Activated CD8-positive, alpha-beta T cell treated with anti-CD3 and anti-CD28 coated beads for 36 hours (primary cell): ENCODE measurements around the gene ZNF384. TPM values are rescaled to one million over a fixed set of nuclear protein-coding genes. Genes with fewer than 3 reads are reported as not detected.

Source experiments
- ATAC-seq: fragments of 200-7000 bp; cut with Tn5 transposase; one replicate; pipeline ENCODE4 v1.10.0; 2021; ENCODE audit warnings: mild to moderate bottlenecking, moderate library complexity
- CTCF ChIA-PET: fragments of 350-600 bp; sonication (Branson Sonifier 250); formaldehyde crosslinking; loops from one replicate; lab custom pipeline; 2021; ENCODE audit warnings: antibody characterized with exemption; lab: Charles Lee
- POLR2A ChIA-PET: fragments of 350-600 bp; sonication (Branson Sonifier 250); formaldehyde crosslinking; loops from one replicate; lab custom pipeline; 2021; ENCODE audit warnings: antibody characterized with exemption; lab: Charles Lee
- DNase-seq: peaks from one replicate; pipeline ENCODE4 v3.0.0-alpha.2; 2020
- H3K27ac Mint-ChIP-seq: one replicate; pipeline ENCODE4 v1.8.0; 2021; ENCODE audit warnings: mild to moderate bottlenecking, mixed read lengths
- H3K27me3 Mint-ChIP-seq: one replicate; pipeline ENCODE4 v1.8.0; 2021; ENCODE audit warnings: mixed read lengths
- H3K36me3 Mint-ChIP-seq: one replicate; pipeline ENCODE4 v1.8.0; 2021; ENCODE audit warnings: low read depth, mixed read lengths
- H3K4me1 Mint-ChIP-seq: one replicate; pipeline ENCODE4 v1.8.0; 2021; ENCODE audit warnings: low read depth, mixed read lengths
- H3K4me3 Mint-ChIP-seq: one replicate; pipeline ENCODE4 v1.8.0; 2021; ENCODE audit warnings: mild to moderate bottlenecking, moderate library complexity, mixed read lengths
- H3K9me3 Mint-ChIP-seq: one replicate; pipeline ENCODE4 v1.8.0; 2021; ENCODE audit warnings: mixed read lengths
- intact Hi-C: fragments of 100-400 bp; cut with micrococcal nuclease; formaldehyde crosslinking; loops from one replicate; pipeline ENCODE4 v1.10.0; 2022
- total RNA-seq, 2 experiments: library from RNA; stranded (reverse); gene quantifications; one replicate each; pipeline ENCODE4 v1.2.3, GENCODE V29; 2021
- TF ChIP-seq, protein P1 (sequence below): fragments of 200-600 bp; IDR thresholded peaks from one replicate; pipeline ENCODE4 v1.8.0; 2022; ENCODE audit warnings: antibody characterized with exemption, mild to moderate bottlenecking

ZNF384 gene
- total RNA-seq, 2 experiments from 2014 or later: 55.2 to 56.7 TPM

DNA sequence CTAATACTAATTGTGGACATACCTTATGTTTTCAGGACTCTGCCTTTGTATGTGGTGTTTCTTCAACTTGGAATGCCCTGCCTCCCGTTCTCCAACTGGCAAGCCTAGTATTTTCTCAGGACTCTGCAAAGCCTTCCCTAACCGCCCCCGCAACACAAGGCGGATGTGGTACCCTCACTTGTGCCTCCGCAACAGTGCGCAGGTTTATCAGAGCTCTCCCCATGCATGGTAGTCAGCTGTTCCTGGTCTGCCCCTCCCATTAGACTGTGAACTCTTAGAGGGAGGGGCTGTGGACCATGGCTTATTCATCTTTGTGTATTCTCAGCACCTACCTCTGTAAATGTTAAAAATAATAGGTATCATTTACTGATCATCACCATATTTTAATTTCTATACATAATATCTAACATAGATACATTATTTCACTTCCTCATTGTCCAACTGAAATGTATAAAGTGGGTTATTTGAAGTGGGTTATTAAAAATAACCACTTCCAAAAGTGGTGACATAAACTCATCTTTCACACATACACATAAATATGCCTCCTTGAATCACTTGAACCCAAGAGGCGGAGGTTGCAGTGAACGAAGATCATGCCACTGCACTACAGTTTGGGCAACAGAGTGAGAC lies 62.4 kb downstream of the ZNF384 start:
- no peaks in the 10 kb centered on the region for H3K27me3 Mint-ChIP-seq
- peak overlapping the region; percentile 84 for H3K27ac Mint-ChIP-seq
- DNase-seq (peak; percentile 63), ATAC-seq (peak; percentile 37)
- intact Hi-C loops: no loop called here
- H3K4me1 Mint-ChIP-seq: peaks cover 34% of the 10 kb centered on the region
- no peaks in the 10 kb centered on the region for H3K9me3 Mint-ChIP-seq
- ChIA-PET CTCF (interaction anchor here (1.0 to 1.9 kb wide), 3 partner anchors 9 to 139 kb away, joined by 3 to 10 read pairs (median 4); partner anchors contain the start of genes LPAR5 and PTMS), POLR2A (interaction anchor here (0.7 to 2.3 kb wide), 3 partner anchors 9 to 27 kb away, joined by 4 to 7 read pairs (median 4); partner anchors contain the start of gene LPAR5)
- TF ChIP-seq, protein P1, sequence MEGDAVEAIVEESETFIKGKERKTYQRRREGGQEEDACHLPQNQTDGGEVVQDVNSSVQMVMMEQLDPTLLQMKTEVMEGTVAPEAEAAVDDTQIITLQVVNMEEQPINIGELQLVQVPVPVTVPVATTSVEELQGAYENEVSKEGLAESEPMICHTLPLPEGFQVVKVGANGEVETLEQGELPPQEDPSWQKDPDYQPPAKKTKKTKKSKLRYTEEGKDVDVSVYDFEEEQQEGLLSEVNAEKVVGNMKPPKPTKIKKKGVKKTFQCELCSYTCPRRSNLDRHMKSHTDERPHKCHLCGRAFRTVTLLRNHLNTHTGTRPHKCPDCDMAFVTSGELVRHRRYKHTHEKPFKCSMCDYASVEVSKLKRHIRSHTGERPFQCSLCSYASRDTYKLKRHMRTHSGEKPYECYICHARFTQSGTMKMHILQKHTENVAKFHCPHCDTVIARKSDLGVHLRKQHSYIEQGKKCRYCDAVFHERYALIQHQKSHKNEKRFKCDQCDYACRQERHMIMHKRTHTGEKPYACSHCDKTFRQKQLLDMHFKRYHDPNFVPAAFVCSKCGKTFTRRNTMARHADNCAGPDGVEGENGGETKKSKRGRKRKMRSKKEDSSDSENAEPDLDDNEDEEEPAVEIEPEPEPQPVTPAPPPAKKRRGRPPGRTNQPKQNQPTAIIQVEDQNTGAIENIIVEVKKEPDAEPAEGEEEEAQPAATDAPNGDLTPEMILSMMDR: no peak
- H3K36me3 Mint-ChIP-seq: peaks cover 2% of the 10 kb centered on the region
- peak overlapping the region; percentile 68 for H3K4me3 Mint-ChIP-seq

DNA sequence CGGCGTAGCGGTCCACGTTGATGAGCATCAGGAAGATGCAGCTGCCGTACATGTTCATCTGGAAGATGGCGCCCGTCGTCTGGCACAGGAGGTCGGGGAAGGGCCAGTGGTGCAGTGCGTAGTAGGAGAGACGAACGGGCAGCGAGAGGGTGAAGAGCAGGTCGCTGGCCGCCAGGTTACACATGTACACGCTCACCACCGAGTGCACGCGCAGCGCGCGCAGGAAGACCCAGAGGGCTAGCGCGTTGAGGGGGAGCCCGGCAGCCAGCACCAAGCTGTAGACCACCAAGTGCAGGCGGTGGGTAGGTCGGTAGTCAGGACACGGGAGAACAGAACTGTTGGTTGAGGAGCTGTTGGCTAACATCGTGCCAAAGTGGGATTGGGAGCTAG lies 68.3 kb downstream of the ZNF384 start:
- CTCF ChIA-PET: interaction anchor here (0.7 to 4.8 kb wide), 24 partner anchors 8 to 231 kb away, joined by 3 to 41 read pairs (median 4); partner anchors contain the start of genes ACRBP, COPS7A, LPAR5 and USP5
- H3K36me3 Mint-ChIP-seq: peaks cover 11% of the 10 kb centered on the region
- H3K27ac Mint-ChIP-seq: peak overlapping the region; percentile 69
- TF ChIP-seq, protein P1: no peak
- peaks cover 8% of the 10 kb centered on the region for H3K4me1 Mint-ChIP-seq
- H3K4me3 Mint-ChIP-seq: peak overlapping the region; percentile 72
- no peak for DNase-seq
- intact Hi-C loops: no loop called here
- H3K9me3 Mint-ChIP-seq: no peaks in the 10 kb centered on the region
- no peaks in the 10 kb centered on the region for H3K27me3 Mint-ChIP-seq
- no peak for ATAC-seq
- POLR2A ChIA-PET: interaction anchor here (0.8 to 3.1 kb wide), 7 partner anchors 8 to 81 kb away, joined by 3 to 18 read pairs (median 4); no protein-coding TSS in a partner anchor

DNA sequence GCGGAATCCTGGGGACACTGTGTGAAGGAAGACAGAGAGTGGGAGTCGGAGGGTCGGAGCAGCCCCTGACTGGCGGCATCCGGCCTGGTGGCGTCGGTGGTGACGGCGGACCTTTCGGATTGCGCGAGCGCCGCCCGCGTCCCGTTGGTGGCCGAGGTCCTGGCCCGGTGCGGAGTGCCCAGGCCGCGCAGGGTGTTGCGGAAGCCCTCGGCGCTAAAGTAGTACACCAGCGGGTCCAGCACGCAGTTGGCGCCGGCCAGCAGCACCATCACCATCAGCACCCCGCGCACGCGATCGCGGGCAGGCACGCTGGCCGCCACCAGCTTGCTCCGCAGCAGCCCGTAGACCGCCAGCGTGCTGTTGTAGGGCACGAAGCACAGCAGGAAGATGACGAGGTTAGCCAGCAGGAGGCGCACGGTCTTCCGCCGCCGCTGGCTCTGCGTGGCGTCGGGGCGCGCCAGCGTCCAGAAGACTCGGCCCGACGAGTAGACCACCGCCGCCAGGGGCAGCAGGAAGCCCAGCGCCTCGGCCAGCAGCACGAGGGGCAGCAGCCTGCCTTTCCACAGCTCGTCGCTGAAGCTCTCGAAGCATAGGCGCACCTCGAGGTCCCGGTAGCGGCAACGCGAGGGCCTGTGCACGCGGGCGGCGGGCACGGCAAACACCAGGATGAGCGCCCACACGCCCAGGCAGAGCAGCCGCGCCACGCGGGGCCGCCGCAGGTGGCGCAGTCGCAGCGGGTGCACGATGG lies 68.9 kb downstream of the ZNF384 start:
- intact Hi-C loops: no loop called here
- peak; percentile 65 for DNase-seq
- Mint-ChIP-seq H3K27me3 (no peaks in the 10 kb centered on the region), H3K27ac (peak overlapping the region; percentile 69), H3K4me3 (peak overlapping the region; percentile 72), H3K4me1 (peaks cover 8% of the 10 kb centered on the region), H3K9me3 (no peaks in the 10 kb centered on the region), H3K36me3 (peaks cover 11% of the 10 kb centered on the region)
- POLR2A ChIA-PET: interaction anchor here (0.8 to 3.1 kb wide), 8 partner anchors 8 to 252 kb away, joined by 3 to 18 read pairs (median 5); partner anchors contain the start of gene LPAR5
- ATAC-seq: peak; percentile 78
- CTCF ChIA-PET: interaction anchor here (0.7 to 4.8 kb wide), 26 partner anchors 8 to 232 kb away, joined by 3 to 41 read pairs (median 4); partner anchors contain the start of genes ACRBP, COPS7A, LPAR5 and USP5
- TF ChIP-seq, protein P1: peak; percentile 77

DNA sequence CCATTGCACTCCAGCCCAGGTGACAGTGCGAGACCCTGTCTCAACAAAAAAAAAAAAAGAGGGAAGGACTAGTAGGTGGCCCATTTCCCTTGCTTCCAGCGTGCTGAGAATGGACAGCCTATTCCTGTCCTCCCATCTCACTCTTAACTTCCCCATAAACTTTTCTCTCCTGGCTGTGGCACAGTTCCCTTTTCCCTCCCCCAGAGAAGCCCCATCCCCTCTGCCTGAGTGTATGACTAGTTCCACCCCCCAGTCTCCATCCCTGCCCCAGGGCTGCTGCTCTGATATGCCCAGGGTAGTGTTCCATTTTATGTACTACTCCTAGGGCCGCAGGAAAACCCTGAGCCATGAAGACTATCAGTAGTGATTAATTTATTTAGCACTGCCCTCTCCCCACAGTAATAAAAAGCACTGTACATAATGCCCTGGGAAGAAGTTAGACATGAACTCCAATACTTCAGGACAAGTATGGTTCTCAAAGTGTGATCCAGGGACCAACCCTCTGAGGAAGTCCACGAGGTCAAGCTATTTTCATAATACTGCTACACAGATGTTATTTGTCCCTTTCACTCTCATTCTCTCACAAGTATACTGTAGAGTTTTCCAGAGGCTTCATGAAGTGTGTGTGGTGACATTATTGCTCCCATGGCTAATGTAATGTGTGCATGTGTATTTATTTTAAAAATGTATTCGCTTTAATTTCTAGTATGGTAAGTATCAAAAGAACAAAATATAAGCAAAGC lies 70.5 kb downstream of the ZNF384 start:
- Mint-ChIP-seq H3K9me3 (no peaks in the 10 kb centered on the region), H3K36me3 (peaks cover 11% of the 10 kb centered on the region), H3K4me3 (no peak overlapping the region), H3K27ac (no peak overlapping the region), H3K4me1 (peaks cover 16% of the 10 kb centered on the region), H3K27me3 (no peaks in the 10 kb centered on the region)
- ATAC-seq (no peak), DNase-seq (no peak)
- ChIA-PET POLR2A (interaction anchor here (1.1 to 1.9 kb wide), 3 partner anchors 17 to 254 kb away, joined by 3 to 10 read pairs (median 6); partner anchors contain the start of genes LPAR5 and ZNF384), CTCF (interaction anchor here (0.7 to 4.8 kb wide), 15 partner anchors 12 to 254 kb away, joined by 3 to 41 read pairs (median 3); partner anchors contain the start of genes P3H3, SPSB2 and ZNF384)
- intact Hi-C loops: loop anchor here (2.0 kb wide), 1 partner anchor 66 kb away; no protein-coding TSS in a partner anchor
- TF ChIP-seq, protein P1: no peak

Other genes starting within 250 kb of the ZNF384 start
- 100 to 1,000 TPM; 160 to 164 TPM for gene CD27, start 244.4 kb downstream of the ZNF384 start, total RNA-seq
- 10 to 100 TPM; 23.3 to 28.0 TPM for gene TAPBPL, start 237.3 kb downstream of the ZNF384 start, total RNA-seq
- gene VAMP1, start 218.7 kb downstream of the ZNF384 start, total RNA-seq: 10 to 100 TPM; 50.0 to 51.2 TPM
- gene MRPL51, start 196.1 kb downstream of the ZNF384 start, total RNA-seq: 100 to 1,000 TPM; 230 to 254 TPM
- gene NCAPD2, start 195.3 kb downstream of the ZNF384 start, total RNA-seq: 100 to 1,000 TPM; 195 to 196 TPM
- gene GAPDH, start 154.9 kb downstream of the ZNF384 start, total RNA-seq: 1,000 to 10,000 TPM; 9,109 to 9,234 TPM
- gene IFFO1, start 133.3 kb downstream of the ZNF384 start, total RNA-seq: 1 to 10 TPM; 7.8 to 8.5 TPM
- 10 to 100 TPM; 87.9 to 89.4 TPM for gene NOP2, start 121.1 kb downstream of the ZNF384 start, total RNA-seq
- 100 to 1,000 TPM; 273 to 277 TPM for gene CHD4, start 82.0 kb downstream of the ZNF384 start, total RNA-seq
- gene LPAR5, start 53.4 kb downstream of the ZNF384 start, total RNA-seq: 1 to 10 TPM; 6.6 to 8.1 TPM
- gene ACRBP, start 41.9 kb downstream of the ZNF384 start, total RNA-seq: 1 to 10 TPM; 1.3 to 2.0 TPM
- gene ING4, start 26.3 kb downstream of the ZNF384 start, total RNA-seq: 10 to 100 TPM; 16.6 to 16.7 TPM
- not detected for gene PIANP, start 11.4 kb upstream of the ZNF384 start, total RNA-seq
- 10 to 100 TPM; 35.9 to 38.8 TPM for gene COPS7A, start 34.7 kb upstream of the ZNF384 start, total RNA-seq
- 100 to 1,000 TPM; 149 to 151 TPM for gene MLF2, start 63.8 kb upstream of the ZNF384 start, total RNA-seq
- 10 to 100 TPM; 78.6 TPM for gene PTMS, start 77.0 kb upstream of the ZNF384 start, total RNA-seq
- gene LAG3, start 83.1 kb upstream of the ZNF384 start, total RNA-seq: 100 to 1,000 TPM; 264 to 268 TPM
- 10 to 100 TPM; 11.1 to 14.1 TPM for gene CD4, start 100.2 kb upstream of the ZNF384 start, total RNA-seq
- gene GPR162, start 132.4 kb upstream of the ZNF384 start, total RNA-seq: 1 to 10 TPM; 2.0 to 2.1 TPM
- gene P3H3, start 139.0 kb upstream of the ZNF384 start, total RNA-seq: 1 to 10 TPM; 2.1 to 2.3 TPM
- gene GNB3, start 151.6 kb upstream of the ZNF384 start, total RNA-seq: 1 to 10 TPM in 1 of 2 experiments, under 1 TPM in 1; 0.50 to 1.1 TPM
- gene CDCA3, start 161.9 kb upstream of the ZNF384 start, total RNA-seq: 10 to 100 TPM; 74.6 to 83.8 TPM
- 100 to 1,000 TPM; 109 to 112 TPM for gene USP5, start 162.8 kb upstream of the ZNF384 start, total RNA-seq
- 1,000 to 10,000 TPM; 1,714 to 1,776 TPM for gene TPI1, start 178.2 kb upstream of the ZNF384 start, total RNA-seq
- 1 to 10 TPM; 2.2 to 2.6 TPM for gene SPSB2, start 183.9 kb upstream of the ZNF384 start, total RNA-seq
- 1 to 10 TPM; 4.6 to 5.3 TPM for gene LRRC23, start 215.4 kb upstream of the ZNF384 start, total RNA-seq
- gene ENO2, start 225.2 kb upstream of the ZNF384 start, total RNA-seq: 100 to 1,000 TPM; 315 to 330 TPM
- 10 to 100 TPM; 26.4 to 28.5 TPM for gene ATN1, start 238.6 kb upstream of the ZNF384 start, total RNA-seq